GM12874 (cell line): Measurements from ENCODE around the gene CBY3.

Experiments used
- TF ChIP-seq, protein P1 (sequence below): IDR thresholded peaks from 2 replicates; pipeline ENCODE4 v1.5.1; 2011; ENCODE audit warnings: low read depth, mild to moderate bottlenecking, control low read depth, low read length, moderate library complexity; ENCODE audit not compliant: insufficient read depth

Gene CBY3

DNA sequence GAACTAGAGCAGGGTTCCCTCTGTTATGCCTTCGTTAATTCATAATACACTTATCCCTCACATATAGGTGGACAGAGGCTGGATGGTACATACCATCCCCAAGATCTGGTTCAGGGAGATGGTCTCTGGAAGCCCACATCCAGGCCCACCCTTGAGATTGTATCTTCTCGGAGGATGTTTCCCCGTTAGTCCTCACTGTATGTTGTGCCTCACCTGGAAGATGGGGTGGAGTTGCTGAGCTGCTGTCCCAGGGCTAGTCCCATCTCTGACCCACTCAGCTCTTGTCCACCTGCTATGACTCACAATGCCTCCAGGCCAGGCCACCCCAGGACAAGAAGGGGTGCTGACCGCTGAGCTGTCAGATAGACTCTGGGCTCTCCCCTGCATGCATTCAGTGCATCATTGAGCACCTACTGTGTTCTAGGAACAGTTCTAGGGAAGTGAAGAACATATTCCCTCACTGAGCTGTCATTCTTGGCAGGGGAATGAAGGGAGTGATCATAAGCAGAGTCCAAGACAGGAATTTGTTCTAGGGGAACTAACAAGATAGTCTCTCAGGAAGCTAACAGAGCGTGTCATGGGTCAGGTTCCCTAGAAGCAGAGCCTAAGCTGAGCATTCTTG lies at the start of gene CBY3:
Gene CBY3, minus strand, starts transcription at position 255 of the 622 bp plus-strand sequence. Its CDS starts 116 bp downstream, at position 139.
- TF ChIP-seq, protein P1, sequence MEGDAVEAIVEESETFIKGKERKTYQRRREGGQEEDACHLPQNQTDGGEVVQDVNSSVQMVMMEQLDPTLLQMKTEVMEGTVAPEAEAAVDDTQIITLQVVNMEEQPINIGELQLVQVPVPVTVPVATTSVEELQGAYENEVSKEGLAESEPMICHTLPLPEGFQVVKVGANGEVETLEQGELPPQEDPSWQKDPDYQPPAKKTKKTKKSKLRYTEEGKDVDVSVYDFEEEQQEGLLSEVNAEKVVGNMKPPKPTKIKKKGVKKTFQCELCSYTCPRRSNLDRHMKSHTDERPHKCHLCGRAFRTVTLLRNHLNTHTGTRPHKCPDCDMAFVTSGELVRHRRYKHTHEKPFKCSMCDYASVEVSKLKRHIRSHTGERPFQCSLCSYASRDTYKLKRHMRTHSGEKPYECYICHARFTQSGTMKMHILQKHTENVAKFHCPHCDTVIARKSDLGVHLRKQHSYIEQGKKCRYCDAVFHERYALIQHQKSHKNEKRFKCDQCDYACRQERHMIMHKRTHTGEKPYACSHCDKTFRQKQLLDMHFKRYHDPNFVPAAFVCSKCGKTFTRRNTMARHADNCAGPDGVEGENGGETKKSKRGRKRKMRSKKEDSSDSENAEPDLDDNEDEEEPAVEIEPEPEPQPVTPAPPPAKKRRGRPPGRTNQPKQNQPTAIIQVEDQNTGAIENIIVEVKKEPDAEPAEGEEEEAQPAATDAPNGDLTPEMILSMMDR, result no peak

DNA sequence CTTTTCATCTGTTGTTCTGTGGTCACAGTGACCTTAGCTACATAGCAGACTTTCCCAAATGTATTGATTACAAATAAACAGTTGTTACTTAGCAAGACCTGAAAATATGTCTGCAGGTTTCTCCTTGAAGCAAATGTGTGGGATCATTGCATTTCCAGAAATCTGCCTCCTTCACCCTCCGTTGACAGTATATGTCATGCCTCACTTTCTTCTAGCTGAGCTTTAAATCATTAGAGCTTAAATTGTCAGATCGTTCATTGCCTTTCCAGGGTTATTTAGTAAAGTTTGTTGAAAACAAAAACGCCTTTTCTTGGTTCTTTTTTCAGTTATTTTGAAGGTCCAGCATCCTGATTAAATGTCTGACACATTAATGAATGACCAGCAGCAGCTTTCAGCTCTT lies 49.5 kb upstream of the CBY3 start:
- TF ChIP-seq, protein P1, result no peak

DNA sequence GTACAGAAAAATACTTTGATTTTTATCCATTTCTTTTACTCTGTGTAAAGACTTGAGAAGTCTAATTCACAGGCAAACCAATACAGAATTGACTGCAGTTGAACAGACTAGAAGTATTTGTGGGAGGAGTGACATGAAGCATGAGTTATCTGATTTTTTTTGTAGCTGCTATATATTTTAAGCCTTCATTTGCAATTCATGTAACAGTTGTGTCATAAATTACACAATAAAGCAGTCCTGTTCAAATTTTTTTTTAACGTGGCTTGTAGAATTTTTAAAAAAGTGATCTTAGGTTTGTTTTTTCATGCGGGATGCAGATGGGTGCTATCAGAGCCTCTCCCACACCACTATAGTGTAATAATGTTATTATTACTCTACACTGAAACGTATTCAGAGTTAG lies 48.9 kb upstream of the CBY3 start:
- TF ChIP-seq, protein P1, result no peak

DNA sequence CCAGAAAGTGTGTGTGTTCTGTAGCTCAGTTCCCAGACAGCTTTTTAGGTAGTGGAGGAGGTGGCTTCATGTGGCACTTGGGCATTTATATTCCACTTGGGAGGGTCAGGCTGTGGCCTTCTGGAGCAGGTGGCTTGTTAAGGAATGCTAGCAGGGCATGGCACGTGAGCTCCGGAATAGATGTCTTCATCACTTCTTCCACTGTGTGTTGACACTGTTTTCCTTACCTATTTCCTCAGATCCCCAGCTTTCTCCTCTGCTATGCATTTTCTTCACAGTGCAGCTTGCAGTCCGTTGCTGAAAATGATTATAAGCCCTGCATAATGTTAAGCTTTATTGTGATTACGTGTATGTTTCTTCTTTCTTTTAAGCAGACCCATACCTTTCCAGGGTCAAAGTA lies 48.5 kb upstream of the CBY3 start:
- TF ChIP-seq, protein P1, result no peak

DNA sequence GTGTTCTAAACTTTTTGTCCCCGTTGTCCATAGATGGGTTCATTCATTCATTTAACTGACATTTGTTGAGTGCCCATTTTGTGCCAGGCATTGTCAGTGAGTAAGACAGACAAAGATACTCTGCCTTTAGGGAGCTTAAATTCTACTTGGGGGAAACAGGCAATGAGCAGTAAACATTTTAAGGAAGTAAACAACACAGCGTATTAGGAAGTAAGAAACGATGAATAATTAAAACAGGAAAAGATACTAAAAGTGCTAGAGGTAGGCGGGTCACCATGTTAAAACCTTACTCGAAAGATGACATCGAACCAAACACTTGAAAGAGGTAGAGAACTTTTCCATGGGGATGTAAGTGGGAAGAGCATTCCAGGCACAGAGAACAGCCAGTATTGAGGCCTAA lies 46.3 kb upstream of the CBY3 start:
- TF ChIP-seq, protein P1, result no peak

DNA sequence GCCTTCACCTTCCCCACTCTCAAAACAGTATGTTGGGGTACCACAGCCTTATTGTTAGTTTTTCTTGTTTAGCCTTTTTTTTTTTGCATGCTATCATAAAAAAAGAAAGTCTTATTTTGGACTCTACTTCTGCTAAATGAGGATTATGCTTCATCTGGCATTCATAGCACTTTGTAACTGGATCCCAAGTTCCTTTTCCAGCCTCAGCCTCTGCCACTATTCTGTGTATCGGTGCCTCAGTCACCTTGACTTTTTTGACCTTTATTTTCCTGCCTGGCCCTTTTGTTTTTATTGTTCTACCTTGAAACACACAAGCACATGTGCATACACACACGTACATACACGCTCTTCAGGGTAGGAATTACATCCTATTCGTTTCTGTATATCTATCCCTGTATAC lies 43.3 kb upstream of the CBY3 start:
- TF ChIP-seq, protein P1, result no peak

DNA sequence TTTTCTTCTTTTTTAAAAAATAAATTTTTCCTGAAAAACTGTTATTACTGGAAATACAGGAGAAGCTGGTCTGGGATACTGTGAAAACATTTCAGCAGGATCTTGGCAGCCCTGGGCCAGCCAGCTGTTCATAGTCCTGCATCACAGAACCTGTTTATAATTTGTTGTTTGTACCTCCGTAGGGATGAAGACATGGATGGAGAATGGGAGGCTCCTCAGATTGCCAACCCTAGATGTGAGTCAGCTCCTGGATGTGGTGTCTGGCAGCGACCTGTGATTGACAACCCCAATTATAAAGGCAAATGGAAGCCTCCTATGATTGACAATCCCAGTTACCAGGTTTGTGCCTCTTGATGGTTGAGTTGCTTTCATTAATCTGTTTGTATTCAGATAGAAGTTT lies 39.4 kb upstream of the CBY3 start:
- TF ChIP-seq, protein P1, result no peak
